K562 (cell line): Measurements from ENCODE around the gene TMEM151A.

Source experiments
- ATF3 ChIP-seq, 2 experiments: fragments of 450-650 bp in 1 of 2; sonication (generic) in 1 of 2; formaldehyde crosslinking in 1 of 2; IDR thresholded peaks in 1 of 2; conservative IDR thresholded peaks in 1 of 2; 2 replicates each; pipeline versions ENCODE4 v1.6.1 to v1.8.1; 2016 to 2023; ENCODE audit warnings: mild to moderate bottlenecking in 2 of 2, moderate library complexity in 2 of 2, inconsistent platforms in 1 of 2, missing genetic modification reagents in 1 of 2
- BRCA1 ChIP-seq, 2 experiments: fragments of 450-650 bp in 1 of 2; sonication (generic) in 1 of 2; formaldehyde crosslinking in 1 of 2; IDR thresholded peaks; 2 replicates each; pipeline versions ENCODE4 v1.5.0 to v1.6.1; 2017 to 2020; ENCODE audit warnings: mild to moderate bottlenecking in 1 of 2, missing genetic modification reagents in 1 of 2
- CTCF ChIP-seq, 3 experiments: IDR thresholded peaks in 2 of 3; conservative IDR thresholded peaks in 1 of 3; 2 replicates each; pipeline ENCODE4 v1.5.1; 2011 to 2012; ENCODE audit warnings: low read length in 3 of 3, mild to moderate bottlenecking in 3 of 3, control low read depth in 2 of 3, improper control_type of control experiment in 1 of 3, inconsistent platforms in 1 of 3, low read depth in 1 of 3, mixed read lengths in 1 of 3, moderate library complexity in 1 of 3; ENCODE audit not compliant: insufficient read depth in 2 of 3
- FOXA3 ChIP-seq, 2 experiments: fragments of 450-650 bp in 1 of 2; sonication (generic) in 1 of 2; formaldehyde crosslinking; IDR thresholded peaks in 1 of 2; conservative IDR thresholded peaks in 1 of 2; 2 replicates each; pipeline versions ENCODE4 v1.4.0 to v1.8.0; 2020 to 2022; ENCODE audit warnings: mild to moderate bottlenecking in 2 of 2, missing genetic modification reagents in 1 of 2
- FOXJ3 ChIP-seq: sonication (generic); formaldehyde crosslinking; IDR thresholded peaks from 2 replicates; pipeline ENCODE4 v1.4.0; 2020; ENCODE audit warnings: mild to moderate bottlenecking, missing genetic modification reagents
- HDAC8 ChIP-seq: fragments of 450-650 bp; IDR thresholded peaks from 2 replicates; pipeline ENCODE4 v1.6.1; 2016; ENCODE audit warnings: mild to moderate bottlenecking, missing genetic modification characterization, moderate library complexity, missing compliant biosample characterization
- HNRNPUL1 ChIP-seq: fragments of 200-400 bp; formaldehyde crosslinking; IDR thresholded peaks from 2 replicates; pipeline ENCODE4 v1.6.1; 2017; ENCODE audit warnings: low read length
- ILK ChIP-seq: fragments of 450-650 bp; IDR thresholded peaks from 2 replicates; pipeline ENCODE4 v1.6.1; 2016; ENCODE audit warnings: missing genetic modification characterization, low read depth, mild to moderate bottlenecking, missing compliant biosample characterization, moderate library complexity, borderline replicate concordance
- NONO ChIP-seq, 2 experiments: fragments of 200-400 bp in 1 of 2; fragments of 450-650 bp in 1 of 2; formaldehyde crosslinking in 1 of 2; IDR thresholded peaks; 2 replicates each; pipeline ENCODE4 v1.6.1; 2017; ENCODE audit warnings: low read depth in 2 of 2, mild to moderate bottlenecking in 2 of 2, moderate library complexity in 2 of 2, low read length in 1 of 2
- RBM34 ChIP-seq: fragments of 200-400 bp; formaldehyde crosslinking; IDR thresholded peaks from 2 replicates; pipeline ENCODE4 v1.6.1; 2018; ENCODE audit warnings: low read length, borderline replicate concordance; ENCODE audit not compliant: insufficient read depth
- TAF9B ChIP-seq: fragments of 450-650 bp; IDR thresholded peaks from 2 replicates; pipeline ENCODE4 v1.6.1; 2018; ENCODE audit warnings: mild to moderate bottlenecking; ENCODE audit not compliant: partially characterized antibody
- U2AF1 ChIP-seq: fragments of 200-400 bp; formaldehyde crosslinking; optimal IDR thresholded peaks from 2 replicates; pipeline ENCODE3; 2017; ENCODE audit warnings: mild to moderate bottlenecking, low read depth, low read length, moderate library complexity
- XRCC5 ChIP-seq: fragments of 200-400 bp; formaldehyde crosslinking; IDR thresholded peaks from 2 replicates; pipeline ENCODE4 v1.6.1; 2017; ENCODE audit warnings: low read depth, mild to moderate bottlenecking, low read length
- ZNF3 ChIP-seq: fragments of 250-450 bp; sonication (Bioruptor Pico); IDR thresholded peaks from 2 replicates; pipeline ENCODE4 v1.5.0; 2021; ENCODE audit warnings: mild to moderate bottlenecking, moderate library complexity

GRCh38 chr11:66251809-66252208, 39.9 kb upstream of the TMEM151A start:
- TF ChIP-seq FOXJ3 (CRISPR knock-in tag), result no peak
- no peak for TF ChIP-seq NONO (IDR thresholded peaks at IDR 0.05; ENCODE audit: low read depth in 2 of 2, low read length in 1 of 2)
- TF ChIP-seq HNRNPUL1, result no peak
- no peak for TF ChIP-seq U2AF1
- no peak for TF ChIP-seq BRCA1 (IDR thresholded peaks at IDR 0.05)
- TF ChIP-seq BRCA1 (CRISPR knock-in tag; IDR thresholded peaks at IDR 0.05), result no peak
- TF ChIP-seq ZNF3 (CRISPR knock-in tag), result no peak
- no peak for TF ChIP-seq FOXA3 (CRISPR knock-in tag; conservative IDR thresholded peaks at IDR 0.05 in 1 of 2, IDR thresholded peaks at IDR 0.05 in 1 of 2)
- TF ChIP-seq ATF3 (IDR thresholded peaks at IDR 0.05), result no peak
- no peak for TF ChIP-seq ATF3 (CRISPR knock-in tag; conservative IDR thresholded peaks at IDR 0.05)
- no peak for TF ChIP-seq TAF9B
- TF ChIP-seq ILK (tag), result no peak
- no peak for TF ChIP-seq XRCC5
- TF ChIP-seq HDAC8 (tag), result no peak
- no peak for TF ChIP-seq CTCF (IDR thresholded peaks at IDR 0.05 in 2 of 3, conservative IDR thresholded peaks at IDR 0.05 in 1 of 3; ENCODE audit: insufficient read depth in 2 of 3, low read depth in 1 of 3, low read length in 3 of 3)
- TF ChIP-seq RBM34, result no peak
